HEK293T (cell line): Measurements from ENCODE around the gene SUCLA2.

Experiments
- BHLHE40 ChIP-seq: fragments of 450-650 bp; IDR thresholded peaks from 2 replicates; pipeline ENCODE4 v1.6.1; 2016; ENCODE audit warnings: mild to moderate bottlenecking, moderate library complexity, borderline replicate concordance
- CTBP1 ChIP-seq: fragments of 450-650 bp; IDR thresholded peaks from 2 replicates; pipeline ENCODE4 v1.6.1; 2016; ENCODE audit warnings: borderline replicate concordance
- ELF4 ChIP-seq: fragments of 450-650 bp; IDR thresholded peaks from 2 replicates; pipeline ENCODE4 v1.6.1; 2017; ENCODE audit warnings: antibody characterized with exemption
- FOXK2 ChIP-seq: fragments of 450-650 bp; IDR thresholded peaks from 2 replicates; pipeline ENCODE4 v1.6.1; 2016; ENCODE audit warnings: mild to moderate bottlenecking
- FOXM1 ChIP-seq: fragments of 450-650 bp; IDR thresholded peaks from 2 replicates; pipeline ENCODE4 v1.6.1; 2017; ENCODE audit warnings: mild to moderate bottlenecking, borderline replicate concordance
- HDGF ChIP-seq: fragments of 450-650 bp; IDR thresholded peaks from 2 replicates; pipeline ENCODE4 v1.6.1; 2017; ENCODE audit warnings: antibody characterized with exemption, borderline replicate concordance
- L3MBTL2 ChIP-seq: fragments of 450-650 bp; conservative IDR thresholded peaks from 2 replicates; pipeline ENCODE4 v1.6.1; 2016; ENCODE audit warnings: mild to moderate bottlenecking
- LEF1 ChIP-seq: fragments of 450-650 bp; IDR thresholded peaks from 2 replicates; pipeline ENCODE4 v1.6.1; 2017; ENCODE audit warnings: mild to moderate bottlenecking, borderline replicate concordance
- NFRKB ChIP-seq: fragments of 450-650 bp; IDR thresholded peaks from 2 replicates; pipeline ENCODE4 v1.6.1; 2016; ENCODE audit warnings: mild to moderate bottlenecking, moderate library complexity
- SP1 ChIP-seq: fragments of 450-650 bp; IDR thresholded peaks from 2 replicates; pipeline ENCODE4 v1.6.1; 2017
- TARDBP ChIP-seq: fragments of 450-650 bp; IDR thresholded peaks from 2 replicates; pipeline ENCODE4 v1.6.1; 2016
- ZNF384 ChIP-seq: fragments of 450-650 bp; IDR thresholded peaks from 2 replicates; pipeline ENCODE4 v1.6.1; 2016

DNA sequence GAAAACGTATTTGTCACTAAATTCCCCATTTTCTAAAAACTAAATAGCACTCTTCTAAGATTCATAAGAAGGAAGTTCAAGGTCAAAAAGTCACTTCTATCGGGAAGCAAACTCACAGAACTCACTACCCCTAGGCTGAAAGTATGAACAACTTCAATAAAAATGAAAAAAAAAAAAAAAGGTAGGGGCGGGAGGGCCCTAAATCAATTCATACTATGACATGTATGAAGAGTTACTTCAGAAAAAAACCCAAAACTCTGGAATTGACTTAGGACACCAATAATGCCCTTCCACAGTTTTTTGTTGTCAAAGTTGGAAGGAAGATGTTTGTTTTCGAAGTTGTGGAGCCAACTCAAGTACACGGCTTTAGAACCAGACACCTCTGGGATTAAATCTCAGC lies 1.1 kb downstream of the SUCLA2 start:
- no peak for TF ChIP-seq BHLHE40
- no peak for TF ChIP-seq ELF4
- TF ChIP-seq NFRKB = no peak
- TF ChIP-seq FOXM1 = no peak
- TF ChIP-seq HDGF = no peak
- no peak for TF ChIP-seq TARDBP
- no peak for TF ChIP-seq CTBP1
- no peak for TF ChIP-seq L3MBTL2
- TF ChIP-seq SP1 = no peak
- no peak for TF ChIP-seq FOXK2
- peak; percentile 72 for TF ChIP-seq ZNF384
- TF ChIP-seq LEF1 = no peak
